K562 (cell line): ENCODE data around the gene STEAP1B. TPM values are rescaled to one million over a fixed set of nuclear protein-coding genes. Genes with fewer than 3 reads are reported as not detected.
"Not testable (repeated sequence)": the region's sequence is repeated elsewhere in the genome, so short reads cannot be mapped to it uniquely, and the experiment has no call there.

Experiments used
- ATAC-seq: fragments of 200-7000 bp; cut with Tn5 transposase; 3 replicates; pipeline ENCODE4 v1.9.1; 2020; ENCODE audit warnings: moderate library complexity
- BruUV-seq: library from RNA; stranded (reverse); fragments of 400-500 nt; replicated peaks from 2 replicates; lab custom pipeline; 2021; lab: Mats Ljungman, UMichigan
- CTCF ChIA-PET: fragments of 300-600 bp; formaldehyde crosslinking; extraction: SDS; loops from one replicate; lab custom pipeline; 2021; ENCODE audit warnings: low intra/inter-chr PET ratio; lab: Yijun Ruan, JAX
- POLR2A ChIA-PET: fragments of 300-600, 350-650 bp; sonication (Branson Sonifier 250); formaldehyde crosslinking; extraction: SDS; loops from one replicate; lab custom pipeline; 2021; ENCODE audit warnings: antibody characterized with exemption, inconsistent platforms; lab: Yijun Ruan, JAX
- DNase-seq, 4 experiments: peaks; one replicate each; pipeline versions ENCODE4 v3.0.0 to v3.0.0-alpha.2; 2011 to 2018; ENCODE audit warnings: low spot score in 3 of 4, mixed read lengths in 3 of 4; ENCODE audit errors: extremely low read depth in 1 of 4
- FAIRE-seq: peaks from 2 replicates; lab custom pipeline; 2011; peaks lifted over from hg19 to GRCh38; lab: Jason Lieb, UNC
- H2AFZ ChIP-seq: 2 replicates; pipeline ENCODE4 v1.6.0; 2011; ENCODE audit warnings: low read depth, low read length, control low read depth, inconsistent platforms
- H3K27ac ChIP-seq: fragments of 200-600 bp; 3 replicates; pipeline ENCODE4 v1.8.0; 2011; ENCODE audit warnings: low read depth, mild to moderate bottlenecking, control low read depth, inconsistent platforms, low read length, moderate library complexity, mixed read lengths; ENCODE audit errors: extremely low read depth
- H3K27me3 ChIP-seq, 2 experiments: fragments of 300-600 bp in 1 of 2; 2 replicates in 1 of 2; 3 replicates in 1 of 2; pipeline versions ENCODE4 v1.6.0 to v1.8.0; 2011; ENCODE audit warnings: inconsistent platforms in 2 of 2, low read length in 2 of 2, mild to moderate bottlenecking in 1 of 2, mixed read lengths in 1 of 2, moderate library complexity in 1 of 2; ENCODE audit not compliant: control insufficient read depth in 2 of 2, insufficient read depth in 2 of 2
- H3K36me3 ChIP-seq: fragments of 300-600 bp; 3 replicates; pipeline ENCODE4 v1.8.0; 2011; ENCODE audit warnings: mild to moderate bottlenecking, low read length, inconsistent platforms; ENCODE audit not compliant: control insufficient read depth, insufficient read depth
- H3K4me1 ChIP-seq, 2 experiments: fragments of 200-600 bp in 1 of 2; replicated peaks in 1 of 2; 2 replicates in 1 of 2; 3 replicates in 1 of 2; pipeline versions ENCODE4 v1.5.1 to v1.8.0; 2011; ENCODE audit warnings: inconsistent platforms in 2 of 2, low read length in 2 of 2, mild to moderate bottlenecking in 1 of 2, mixed read lengths in 1 of 2, moderate library complexity in 1 of 2; ENCODE audit not compliant: control insufficient read depth in 2 of 2, insufficient read depth in 2 of 2
- H3K4me2 ChIP-seq: 2 replicates; pipeline ENCODE4 v1.6.1; 2011; ENCODE audit warnings: low read length, control low read depth, inconsistent platforms, mixed read lengths; ENCODE audit not compliant: insufficient read depth
- H3K4me3 ChIP-seq: fragments of 200-600 bp; sonication (generic), shearing (Covaris generic); 2 replicates; pipeline ENCODE4 v1.5.1; 2016; ENCODE audit warnings: control low read depth, inconsistent platforms
- H3K79me2 ChIP-seq: fragments of 200-600 bp; 3 replicates; pipeline ENCODE4 v1.8.0; 2011; ENCODE audit warnings: low read length, inconsistent platforms; ENCODE audit not compliant: control insufficient read depth, insufficient read depth
- H3K9ac ChIP-seq, 2 experiments: 2 replicates each; pipeline versions ENCODE4 v1.6.0 to v1.6.1; 2011; ENCODE audit warnings: low read depth in 2 of 2, low read length in 2 of 2, control low read depth in 1 of 2, inconsistent platforms in 1 of 2, mild to moderate bottlenecking in 1 of 2, mixed read lengths in 1 of 2; ENCODE audit not compliant: insufficient read depth in 1 of 2
- H3K9me1 ChIP-seq: one replicate; pipeline ENCODE4 v1.6.0; 2011; ENCODE audit warnings: inconsistent platforms, mild to moderate bottlenecking, low read length, moderate library complexity; ENCODE audit not compliant: control insufficient read depth, insufficient read depth
- H3K9me3 ChIP-seq: replicated peaks from 2 replicates; pipeline ENCODE4 v1.5.1; 2011; ENCODE audit warnings: low read depth, low read length, inconsistent platforms; ENCODE audit not compliant: control insufficient read depth, insufficient read depth
- H4K20me1 ChIP-seq: replicated peaks from 2 replicates; pipeline ENCODE4 v1.6.1; 2011; ENCODE audit warnings: low read length, inconsistent platforms, mixed read lengths; ENCODE audit not compliant: control insufficient read depth, insufficient read depth
- CEBPG ChIP-seq, 3 experiments: fragments of 200-800 bp in 1 of 3; sonication (Bioruptor generic) in 1 of 3; sonication (generic) in 1 of 3; formaldehyde crosslinking in 1 of 3; IDR thresholded peaks in 2 of 3; conservative IDR thresholded peaks in 1 of 3; 2 replicates each; pipeline versions ENCODE4 v1.6.1 to v1.8.0; 2016 to 2022; ENCODE audit warnings: missing compliant biosample characterization in 2 of 3, missing genetic modification characterization in 2 of 3, mild to moderate bottlenecking in 1 of 3, missing genetic modification reagents in 1 of 3
- WGBS: fragments of 100-300 bp; shearing (Covaris generic); methylation state at CpG from one replicate; pipeline ENCODE4 v1.1.6; 2016; ENCODE audit warnings: low coverage, mixed read lengths; ENCODE audit not compliant: insufficient coverage; ENCODE audit errors: missing lambda C conversion rate; 5-methylcytosine and 5-hydroxymethylcytosine counted together
- in situ Hi-C: fragments of 300-500 bp; cut with MboI; formaldehyde crosslinking; loops from 4 replicates; pipeline ENCODE4 v1.15.0; 2018; ENCODE audit warnings: inconsistent platforms, mixed read lengths
- intact Hi-C: fragments of 100-400 bp; cut with micrococcal nuclease; formaldehyde crosslinking; loops from 2 replicates; pipeline ENCODE4 v1.14.2; 2022
- polyA plus RNA-seq, 8 experiments: library from polyadenylated mRNA; depleted of rRNA in 4 of 8; stranded (reverse) in 5 of 8; unstranded in 3 of 8; fragments of >200 nt; fragmentation: Nextera tagmentation in 2 of 8; fragmentation: Illumina TruSeq in 1 of 8; extraction: Ambion mirVana in 2 of 8; extraction: Trizol in 1 of 8; gene quantifications; 2 replicates each; pipeline versions ENCODE4 v1.2.1 to v1.2.3, GENCODE V29; 2011 to 2014; ENCODE audit warnings: inconsistent platforms in 1 of 8, missing spikeins in 1 of 8
- total RNA-seq, 7 experiments: library from RNA; depleted of rRNA in 6 of 7; stranded (reverse); fragments of >200 nt in 6 of 7; fragmentation: Illumina TruSeq in 2 of 7; extraction: Trizol in 2 of 7; gene quantifications; 2 replicates each; pipeline versions ENCODE4 v1.2.1 to v1.2.3, GENCODE V29; 2011 to 2021; ENCODE audit warnings: low replicate concordance in 1 of 7

Gene STEAP1B
- total and polyA plus RNA-seq, 9 of the 15 experiments (the other 6 are each of a cell fraction or from before 2014, with no cell fraction given) = 20.0 to 38.5 (median 30.6) TPM

DNA sequence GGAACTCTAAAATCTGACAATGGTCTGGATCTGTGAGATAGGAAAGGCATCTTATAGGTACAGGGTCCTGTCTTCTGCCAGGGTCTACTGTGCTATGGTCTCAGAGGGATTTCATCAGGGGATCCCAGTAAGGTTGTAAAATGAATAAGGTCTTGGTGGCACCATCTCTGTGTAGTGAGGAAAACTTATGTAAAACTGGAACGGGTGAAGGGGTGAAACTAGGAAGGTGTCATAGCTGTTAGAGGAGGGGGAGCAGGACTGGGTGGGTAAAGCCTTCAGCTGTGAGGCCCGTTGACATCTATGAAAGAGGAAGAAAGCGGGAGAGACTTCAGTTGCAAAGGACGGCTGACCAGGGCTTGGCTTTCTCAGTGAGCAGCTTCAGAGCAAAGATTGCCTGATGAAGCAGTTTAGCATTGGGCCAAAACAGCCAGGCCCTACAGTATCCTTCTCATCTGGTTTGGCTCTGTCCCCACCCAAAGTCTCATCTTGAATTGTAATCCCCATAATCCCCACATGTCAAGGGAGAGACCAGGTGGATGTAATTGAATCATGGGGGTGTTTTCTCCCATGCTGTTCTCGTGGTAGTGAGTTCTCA is 24.5 kb upstream of the STEAP1B start:
- ATAC-seq = peak; percentile 63
- BruUV-seq; H2AFZ ChIP-seq; H3K9me3 ChIP-seq; H3K9me1 ChIP-seq; H3K4me2 ChIP-seq; H3K36me3 ChIP-seq; H3K27me3 ChIP-seq; H3K9ac ChIP-seq; H4K20me1 ChIP-seq; DNase-seq; in situ Hi-C loops; H3K79me2 ChIP-seq; H3K4me3 ChIP-seq; POLR2A ChIA-PET; H3K27ac ChIP-seq; H3K4me1 ChIP-seq; FAIRE-seq; TF ChIP-seq CEBPG (CRISPR knock-in tag; IDR thresholded peaks at IDR 0.05): not testable (repeated sequence)
- TF ChIP-seq CEBPG (tag; conservative IDR thresholded peaks at IDR 0.05 in 1 of 2, IDR thresholded peaks at IDR 0.05 in 1 of 2) = 0 out of 4 replicates have a peak, but pooled peaks of 1 of the 2 experiments have one; percentile 7
- CTCF ChIA-PET = interaction anchor here (0.7 kb wide), 1 partner anchor 490 kb away, joined by 3 read pairs; the partner anchor contains the start of gene HYCC1
- intact Hi-C loops = loop anchor here (10.0 kb wide), 1 partner anchor 750 kb away; no protein-coding TSS in a partner anchor
- WGBS = 38% methylated on average over 5 of the region's 5 CpGs
